HL-60 (cell line): Measurements from ENCODE around the gene NAA10.

Experiments
- DNase-seq, 2 experiments: peaks; one replicate each; pipeline ENCODE4 v3.0.0-alpha.2; 2010 to 2020; ENCODE audit warnings: low read depth in 1 of 2, low spot score in 1 of 2
- H3K27ac ChIP-seq: fragments of 250-450 bp; sonication (Bioruptor Pico); replicated peaks from 2 replicates; pipeline ENCODE4 v1.5.1; 2020; ENCODE audit warnings: mild to moderate bottlenecking, moderate library complexity
- H3K27me3 ChIP-seq: fragments of 250-450 bp; sonication (Bioruptor Pico); 2 replicates; pipeline ENCODE4 v1.5.1; 2021; ENCODE audit warnings: mild to moderate bottlenecking, moderate library complexity; ENCODE audit not compliant: insufficient read depth, poor library complexity, severe bottlenecking
- H3K4me3 ChIP-seq: replicated peaks from 2 replicates; pipeline ENCODE4 v1.5.1; 2011; ENCODE audit warnings: mild to moderate bottlenecking, control low read depth, low read length; ENCODE audit not compliant: insufficient read depth
- GABPA ChIP-seq: IDR thresholded peaks from 2 replicates; pipeline ENCODE4 v1.6.1; 2012; ENCODE audit warnings: low read depth
- POLR2AphosphoS5 ChIP-seq: IDR thresholded peaks from 2 replicates; pipeline ENCODE4 v1.6.1; 2012; ENCODE audit warnings: low read depth
- SPI1 ChIP-seq: IDR thresholded peaks from 2 replicates; pipeline ENCODE4 v1.6.1; 2012; ENCODE audit warnings: low read depth, mild to moderate bottlenecking, borderline replicate concordance
- TF ChIP-seq, protein P1 (sequence below): IDR thresholded peaks from 2 replicates; pipeline ENCODE4 v1.6.1; 2012; ENCODE audit warnings: low read depth; ENCODE audit not compliant: insufficient replicate concordance
- TF ChIP-seq, protein P2 (sequence below): IDR thresholded peaks from one replicate; pipeline ENCODE4 v1.5.1; 2011; ENCODE audit warnings: low read length, control low read depth, inconsistent platforms; ENCODE audit not compliant: insufficient read depth

Gene NAA10

DNA sequence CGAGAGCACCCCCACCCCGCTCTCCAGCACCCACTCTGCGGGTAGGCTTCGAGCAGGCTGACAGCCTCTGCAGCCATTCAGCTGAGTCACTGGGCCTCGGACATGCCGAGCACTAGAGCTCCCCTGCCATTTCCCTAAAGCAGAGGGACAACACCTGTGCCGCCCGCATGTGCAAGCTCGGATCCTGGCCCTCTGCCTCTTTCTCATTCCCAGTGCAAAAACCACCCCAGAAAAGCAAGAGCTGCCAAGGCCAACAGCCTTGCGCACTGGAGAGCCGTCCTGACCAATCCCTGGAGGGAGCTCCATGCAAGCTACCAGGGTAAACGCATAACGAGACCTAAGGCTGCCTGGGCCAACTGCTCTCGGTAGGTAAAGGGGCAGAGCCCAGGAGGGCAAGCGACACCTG, 31.4 kb upstream of the NAA10 start:
- TF ChIP-seq SPI1 (no peak), POLR2AphosphoS5 (no peak), GABPA (no peak)
- TF ChIP-seq, protein P1, sequence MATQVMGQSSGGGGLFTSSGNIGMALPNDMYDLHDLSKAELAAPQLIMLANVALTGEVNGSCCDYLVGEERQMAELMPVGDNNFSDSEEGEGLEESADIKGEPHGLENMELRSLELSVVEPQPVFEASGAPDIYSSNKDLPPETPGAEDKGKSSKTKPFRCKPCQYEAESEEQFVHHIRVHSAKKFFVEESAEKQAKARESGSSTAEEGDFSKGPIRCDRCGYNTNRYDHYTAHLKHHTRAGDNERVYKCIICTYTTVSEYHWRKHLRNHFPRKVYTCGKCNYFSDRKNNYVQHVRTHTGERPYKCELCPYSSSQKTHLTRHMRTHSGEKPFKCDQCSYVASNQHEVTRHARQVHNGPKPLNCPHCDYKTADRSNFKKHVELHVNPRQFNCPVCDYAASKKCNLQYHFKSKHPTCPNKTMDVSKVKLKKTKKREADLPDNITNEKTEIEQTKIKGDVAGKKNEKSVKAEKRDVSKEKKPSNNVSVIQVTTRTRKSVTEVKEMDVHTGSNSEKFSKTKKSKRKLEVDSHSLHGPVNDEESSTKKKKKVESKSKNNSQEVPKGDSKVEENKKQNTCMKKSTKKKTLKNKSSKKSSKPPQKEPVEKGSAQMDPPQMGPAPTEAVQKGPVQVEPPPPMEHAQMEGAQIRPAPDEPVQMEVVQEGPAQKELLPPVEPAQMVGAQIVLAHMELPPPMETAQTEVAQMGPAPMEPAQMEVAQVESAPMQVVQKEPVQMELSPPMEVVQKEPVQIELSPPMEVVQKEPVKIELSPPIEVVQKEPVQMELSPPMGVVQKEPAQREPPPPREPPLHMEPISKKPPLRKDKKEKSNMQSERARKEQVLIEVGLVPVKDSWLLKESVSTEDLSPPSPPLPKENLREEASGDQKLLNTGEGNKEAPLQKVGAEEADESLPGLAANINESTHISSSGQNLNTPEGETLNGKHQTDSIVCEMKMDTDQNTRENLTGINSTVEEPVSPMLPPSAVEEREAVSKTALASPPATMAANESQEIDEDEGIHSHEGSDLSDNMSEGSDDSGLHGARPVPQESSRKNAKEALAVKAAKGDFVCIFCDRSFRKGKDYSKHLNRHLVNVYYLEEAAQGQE, result no peak
- TF ChIP-seq, protein P2, sequence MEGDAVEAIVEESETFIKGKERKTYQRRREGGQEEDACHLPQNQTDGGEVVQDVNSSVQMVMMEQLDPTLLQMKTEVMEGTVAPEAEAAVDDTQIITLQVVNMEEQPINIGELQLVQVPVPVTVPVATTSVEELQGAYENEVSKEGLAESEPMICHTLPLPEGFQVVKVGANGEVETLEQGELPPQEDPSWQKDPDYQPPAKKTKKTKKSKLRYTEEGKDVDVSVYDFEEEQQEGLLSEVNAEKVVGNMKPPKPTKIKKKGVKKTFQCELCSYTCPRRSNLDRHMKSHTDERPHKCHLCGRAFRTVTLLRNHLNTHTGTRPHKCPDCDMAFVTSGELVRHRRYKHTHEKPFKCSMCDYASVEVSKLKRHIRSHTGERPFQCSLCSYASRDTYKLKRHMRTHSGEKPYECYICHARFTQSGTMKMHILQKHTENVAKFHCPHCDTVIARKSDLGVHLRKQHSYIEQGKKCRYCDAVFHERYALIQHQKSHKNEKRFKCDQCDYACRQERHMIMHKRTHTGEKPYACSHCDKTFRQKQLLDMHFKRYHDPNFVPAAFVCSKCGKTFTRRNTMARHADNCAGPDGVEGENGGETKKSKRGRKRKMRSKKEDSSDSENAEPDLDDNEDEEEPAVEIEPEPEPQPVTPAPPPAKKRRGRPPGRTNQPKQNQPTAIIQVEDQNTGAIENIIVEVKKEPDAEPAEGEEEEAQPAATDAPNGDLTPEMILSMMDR, result no peak
- no peaks in the 10 kb centered on the region for H3K27me3 ChIP-seq
- peak overlapping the region; percentile 99 for H3K27ac ChIP-seq
- no peak overlapping the region for H3K4me3 ChIP-seq
- DNase-seq, result peak in 1 of 2 experiments; percentile 30

DNA sequence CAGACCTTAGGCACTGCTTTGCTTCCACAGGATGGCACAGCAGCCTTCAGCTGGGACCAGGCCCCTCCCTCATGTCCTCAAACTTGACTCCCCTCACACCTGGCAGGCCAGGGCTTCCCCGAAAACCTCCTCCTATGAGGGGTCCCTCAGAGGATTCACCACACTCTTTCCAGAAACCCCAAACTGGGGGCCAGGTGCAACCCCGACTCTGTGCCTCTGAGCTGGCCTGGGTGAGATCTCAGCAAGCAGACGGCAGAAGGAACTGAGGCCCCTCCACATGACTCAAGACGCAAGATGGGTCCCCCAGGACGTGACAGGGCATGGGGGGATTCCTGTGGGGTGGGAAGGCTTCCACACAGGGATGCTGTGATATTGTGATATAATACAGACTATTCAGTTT, 30.6 kb upstream of the NAA10 start:
- no peak overlapping the region for H3K4me3 ChIP-seq
- H3K27me3 ChIP-seq, result no peaks in the 10 kb centered on the region
- TF ChIP-seq POLR2AphosphoS5 (no peak), GABPA (no peak), SPI1 (no peak)
- TF ChIP-seq, protein P2, result no peak
- TF ChIP-seq, protein P1, result no peak
- DNase-seq, result no peak
- H3K27ac ChIP-seq, result no peak overlapping the region

DNA sequence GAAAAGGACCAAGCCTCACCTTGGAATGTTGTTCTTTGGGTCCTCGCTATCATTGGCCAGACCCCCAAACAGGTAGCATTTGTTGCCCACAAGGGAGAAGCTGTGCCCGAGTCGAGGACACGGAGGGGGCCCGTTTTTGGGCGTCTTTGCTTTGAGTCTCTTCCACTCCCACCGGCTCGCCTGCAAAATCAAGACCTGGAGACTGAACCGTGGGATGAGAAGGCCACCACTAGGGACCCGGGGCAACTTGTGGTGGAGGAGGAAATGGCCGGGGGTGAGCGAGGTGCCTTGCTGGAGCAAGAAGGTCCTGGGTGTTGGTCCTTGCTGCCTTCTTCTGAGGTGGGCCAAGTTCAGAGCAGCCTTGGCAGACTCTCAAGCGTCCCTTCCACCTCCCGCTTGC, 29.3 kb upstream of the NAA10 start:
- no peak overlapping the region for H3K27ac ChIP-seq
- no peak overlapping the region for H3K4me3 ChIP-seq
- H3K27me3 ChIP-seq, result no peaks in the 10 kb centered on the region
- TF ChIP-seq SPI1, result no peak
- TF ChIP-seq POLR2AphosphoS5, result no peak
- no peak for TF ChIP-seq GABPA
- DNase-seq, result no peak

DNA sequence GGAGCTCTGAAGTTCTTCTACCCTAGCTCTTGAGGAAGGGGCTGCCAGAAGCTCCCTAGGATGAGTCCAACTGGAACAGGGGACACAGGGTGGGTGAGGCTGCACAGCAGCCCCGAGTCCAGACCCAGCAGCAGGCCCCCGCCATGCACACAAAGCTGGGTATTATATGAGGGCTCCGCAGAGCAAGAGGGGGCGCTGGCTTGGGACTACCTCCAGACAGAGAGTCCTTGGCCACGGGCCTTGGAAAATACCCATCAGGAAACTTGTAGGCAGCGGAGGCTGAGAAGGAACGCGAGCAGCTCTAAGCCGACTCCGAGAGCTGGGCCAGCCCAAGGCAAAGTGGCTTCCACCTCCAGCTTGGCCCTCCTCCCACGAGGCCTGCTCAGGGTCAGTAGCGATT, 28.7 kb upstream of the NAA10 start:
- Histone ChIP-seq H3K27ac (no peak overlapping the region), H3K27me3 (no peaks in the 10 kb centered on the region), H3K4me3 (no peak overlapping the region)
- DNase-seq, result no peak
- TF ChIP-seq GABPA, result no peak
- no peak for TF ChIP-seq POLR2AphosphoS5

DNA sequence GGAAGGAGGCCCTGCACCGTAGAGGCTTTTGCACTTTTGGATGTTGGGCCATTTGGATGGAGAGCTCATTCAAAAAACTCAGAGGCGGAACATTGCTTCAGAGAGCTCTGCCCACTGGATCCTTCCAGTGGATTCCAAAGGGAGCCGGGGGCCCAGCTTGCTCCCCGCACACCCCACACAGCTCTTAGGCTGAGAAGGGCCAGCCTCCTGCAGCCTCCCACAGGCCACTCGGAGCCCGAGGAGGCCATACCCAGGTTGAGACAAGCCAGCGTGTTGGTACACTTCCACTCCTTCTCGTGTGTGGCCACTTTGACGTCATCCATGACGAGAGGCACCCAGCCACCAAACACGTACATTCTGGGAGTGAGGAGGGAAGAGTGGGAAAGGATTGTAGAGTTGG, 26.5 kb upstream of the NAA10 start:
- H3K4me3 ChIP-seq, result no peak overlapping the region
- no peak for DNase-seq
- TF ChIP-seq SPI1 (no peak), GABPA (no peak), POLR2AphosphoS5 (no peak)
- TF ChIP-seq, protein P1, result no peak
- TF ChIP-seq, protein P2, result no peak
- no peak overlapping the region for H3K27ac ChIP-seq
- no peaks in the 10 kb centered on the region for H3K27me3 ChIP-seq
